ENCODE measurements around the gene FOXN1.
"Not testable (repeated sequence)": the region's sequence is repeated elsewhere in the genome, so short reads cannot be mapped to it uniquely, and the experiment has no call there.

The FOXN1 gene

GRCh38 chr17:28505986-28506665, at the start of gene FOXN1:
TSS of gene FOXN1 (plus strand) at chr17:28506348. CDS start at chr17:28523970, 17,622 bp downstream.
- DNase-seq: no peak

- DNase-seq: no peak
These were observed 48.3 kb upstream of the FOXN1 start for GRCh38 chr17:28457890-28458289.

- not testable (repeated sequence) for DNase-seq
These were observed 47.3 kb upstream of the FOXN1 start for GRCh38 chr17:28458881-28459280.

- no peak for DNase-seq
These were observed 45.2 kb upstream of the FOXN1 start for GRCh38 chr17:28460901-28461300.

GRCh38 chr17:28466001-28466400, 40.1 kb upstream of the FOXN1 start:
- no peak for DNase-seq

- DNase-seq: no peak
These were observed 39.6 kb upstream of the FOXN1 start for GRCh38 chr17:28466521-28467048.

- no peak for DNase-seq
These were observed 38.6 kb upstream of the FOXN1 start for GRCh38 chr17:28467456-28468025.

- not testable (repeated sequence) for DNase-seq
These were observed 38.0 kb upstream of the FOXN1 start for GRCh38 chr17:28468033-28468735.

- DNase-seq: no peak
These were observed 37.4 kb upstream of the FOXN1 start for GRCh38 chr17:28468781-28469180.

- DNase-seq: no peak
These were observed 36.8 kb upstream of the FOXN1 start for GRCh38 chr17:28469376-28469775.

- no peak for DNase-seq
These were observed 35.8 kb upstream of the FOXN1 start for GRCh38 chr17:28470266-28470913.

GRCh38 chr17:28470914-28471366, 35.2 kb upstream of the FOXN1 start:
- no peak for DNase-seq

- no peak for DNase-seq
These were observed 34.4 kb upstream of the FOXN1 start for GRCh38 chr17:28471531-28472342.

GRCh38 chr17:28472871-28473497, 33.2 kb upstream of the FOXN1 start:
- DNase-seq: no peak

GRCh38 chr17:28473542-28473941, 32.6 kb upstream of the FOXN1 start, which contains the start of gene SLC13A2:
TSS of gene SLC13A2 (plus strand) at chr17:28473644. CDS start at chr17:28473713, 69 bp downstream.
- no peak for DNase-seq

- no peak for DNase-seq
These were observed 32.0 kb upstream of the FOXN1 start for GRCh38 chr17:28474111-28474531.

- DNase-seq: no peak
These were observed 30.8 kb upstream of the FOXN1 start for GRCh38 chr17:28475151-28475900.

- no peak for DNase-seq
These were observed 29.9 kb upstream of the FOXN1 start for GRCh38 chr17:28476076-28476865.

GRCh38 chr17:28477928-28478327, 28.2 kb upstream of the FOXN1 start:
- DNase-seq: no peak
